Trophoblast cell (in vitro differentiated cells and primary cell): ENCODE measurements around the gene GLYATL1. TPM values are rescaled to one million over a fixed set of nuclear protein-coding genes. Genes with fewer than 3 reads are reported as not detected.

Experiments
- DNase-seq, 2 donors: peaks; one replicate each; pipeline ENCODE4 v3.0.0-alpha.2; 2016
- H2AFZ ChIP-seq: 2 replicates; pipeline ENCODE4 v1.6.1; 2013; ENCODE audit warnings: low read length, moderate library complexity, mild to moderate bottlenecking; ENCODE audit not compliant: insufficient read depth, poor library complexity
- H2AK5ac ChIP-seq: 2 replicates; pipeline ENCODE4 v1.6.1; 2013; ENCODE audit warnings: mild to moderate bottlenecking, low read length
- H2BK120ac ChIP-seq: 2 replicates; pipeline ENCODE4 v1.6.1; 2013; ENCODE audit warnings: low read length, mild to moderate bottlenecking, moderate library complexity; ENCODE audit not compliant: insufficient read depth, poor library complexity
- H2BK12ac ChIP-seq: 2 replicates; pipeline ENCODE4 v1.6.1; 2013; ENCODE audit warnings: mild to moderate bottlenecking, low read length, moderate library complexity
- H2BK5ac ChIP-seq: 2 replicates; pipeline ENCODE4 v1.6.1; 2013; ENCODE audit warnings: low read length, low read depth, moderate library complexity, mild to moderate bottlenecking; ENCODE audit not compliant: poor library complexity
- H3K14ac ChIP-seq: 2 replicates; pipeline ENCODE4 v1.6.1; 2013; ENCODE audit warnings: mild to moderate bottlenecking, low read length
- H3K18ac ChIP-seq: 2 replicates; pipeline ENCODE4 v1.6.1; 2013; ENCODE audit warnings: mild to moderate bottlenecking, low read length
- H3K23ac ChIP-seq: 2 replicates; pipeline ENCODE4 v1.6.1; 2013; ENCODE audit warnings: low read length
- H3K27ac ChIP-seq: 2 replicates; pipeline ENCODE4 v1.5.1; 2013; ENCODE audit warnings: low read depth, mild to moderate bottlenecking, inconsistent platforms, low read length, moderate library complexity
- H3K27me3 ChIP-seq: 2 replicates; pipeline ENCODE4 v1.6.1; 2013; ENCODE audit warnings: inconsistent platforms, mild to moderate bottlenecking, low read length, moderate library complexity; ENCODE audit not compliant: insufficient read depth
- H3K36me3 ChIP-seq, 2 experiments: 1 replicate in 1 of 2; 2 replicates in 1 of 2; pipeline ENCODE4 v1.6.1; 2013; ENCODE audit warnings: low read length in 2 of 2, mild to moderate bottlenecking in 2 of 2, moderate library complexity in 1 of 2; ENCODE audit not compliant: insufficient read depth in 2 of 2, control insufficient read depth in 1 of 2
- H3K4ac ChIP-seq: 2 replicates; pipeline ENCODE4 v1.6.1; 2013; ENCODE audit warnings: low read depth, mild to moderate bottlenecking, low read length, moderate library complexity
- H3K4me1 ChIP-seq, 2 experiments: 1 replicate in 1 of 2; 2 replicates in 1 of 2; pipeline ENCODE4 v1.6.1; 2013; ENCODE audit warnings: low read length in 2 of 2, mild to moderate bottlenecking in 2 of 2, moderate library complexity in 1 of 2; ENCODE audit not compliant: insufficient read depth in 2 of 2, control insufficient read depth in 1 of 2
- H3K4me2 ChIP-seq: 2 replicates; pipeline ENCODE4 v1.6.1; 2013; ENCODE audit warnings: inconsistent platforms, mild to moderate bottlenecking, low read length, moderate library complexity
- H3K4me3 ChIP-seq: 2 replicates; pipeline ENCODE4 v1.5.1; 2013; ENCODE audit warnings: mild to moderate bottlenecking, low read depth, low read length, inconsistent platforms
- H3K79me1 ChIP-seq: one replicate; pipeline ENCODE4 v1.6.1; 2013; ENCODE audit warnings: low read length
- H3K79me2 ChIP-seq: 2 replicates; pipeline ENCODE4 v1.6.1; 2013; ENCODE audit warnings: low read length, mild to moderate bottlenecking; ENCODE audit not compliant: control insufficient read depth, insufficient read depth, poor library complexity
- H3K9ac ChIP-seq: 2 replicates; pipeline ENCODE4 v1.6.1; 2013; ENCODE audit warnings: mild to moderate bottlenecking, low read length
- H3K9me3 ChIP-seq: 2 replicates; pipeline ENCODE4 v1.6.1; 2013; ENCODE audit warnings: low read depth, mild to moderate bottlenecking, control low read depth, inconsistent platforms, low read length; ENCODE audit not compliant: insufficient read depth
- H4K12ac ChIP-seq: 2 replicates; pipeline ENCODE4 v1.6.1; 2013; ENCODE audit warnings: low read depth, mild to moderate bottlenecking, low read length, moderate library complexity
- H4K8ac ChIP-seq: 2 replicates; pipeline ENCODE4 v1.6.1; 2013; ENCODE audit warnings: low read depth, mild to moderate bottlenecking, low read length, moderate library complexity
- H4K91ac ChIP-seq: one replicate; pipeline ENCODE4 v1.6.1; 2013; ENCODE audit warnings: low read depth, mild to moderate bottlenecking, low read length, moderate library complexity
- WGBS: extraction: QIAGEN DNeasy Blood & Tissue Kit; methylation state at CpG from one replicate; pipeline ENCODE4 v1.1.7; 2013; ENCODE audit warnings: missing lambda C conversion rate; ENCODE audit not compliant: insufficient read length, insufficient coverage; ENCODE audit errors: extremely low coverage; 5-methylcytosine and 5-hydroxymethylcytosine counted together
- polyA plus RNA-seq: library from polyadenylated mRNA; stranded (reverse); fragments of 200-250 nt; gene quantifications from 2 replicates; pipeline ENCODE4 v1.2.3, GENCODE V29; 2013

Gene GLYATL1, protein sequence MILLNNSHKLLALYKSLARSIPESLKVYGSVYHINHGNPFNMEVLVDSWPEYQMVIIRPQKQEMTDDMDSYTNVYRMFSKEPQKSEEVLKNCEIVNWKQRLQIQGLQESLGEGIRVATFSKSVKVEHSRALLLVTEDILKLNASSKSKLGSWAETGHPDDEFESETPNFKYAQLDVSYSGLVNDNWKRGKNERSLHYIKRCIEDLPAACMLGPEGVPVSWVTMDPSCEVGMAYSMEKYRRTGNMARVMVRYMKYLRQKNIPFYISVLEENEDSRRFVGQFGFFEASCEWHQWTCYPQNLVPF
- polyA plus RNA-seq, result 0.18 and 0.21 TPM in 2 replicates

DNA sequence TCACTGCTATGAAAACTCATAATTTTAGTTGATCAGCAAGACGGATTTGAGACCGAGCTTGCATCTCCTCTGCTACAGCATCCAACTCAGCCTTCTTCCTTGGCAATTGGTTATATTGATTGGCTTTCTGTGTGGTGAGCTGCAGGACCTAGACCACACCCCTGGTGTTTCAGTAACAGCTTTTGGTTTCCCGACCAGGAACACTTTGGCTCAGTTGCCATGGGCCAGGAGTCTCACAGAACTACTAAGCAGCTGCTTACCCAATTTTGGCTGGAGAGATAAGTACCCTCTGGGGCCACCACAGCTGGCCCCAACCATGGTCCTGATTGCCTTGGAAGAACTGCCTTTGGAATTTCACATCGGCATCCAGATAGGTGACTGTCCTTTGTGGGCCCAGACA lies at the start of gene GLYATL1:
TSS of gene GLYATL1 (plus strand) at position 212 of the 400 bp plus-strand sequence. CDS start 7,600 bp downstream, outside the sequence.
- Histone ChIP-seq H2AK5ac (no peak within 1 kb of the TSS), H2BK120ac (no peak within 1 kb of the TSS), H4K91ac (no peak within 1 kb of the TSS), H3K23ac (no peak within 1 kb of the TSS), H3K9me3 (no peaks in the 10 kb centered on the region), H3K9ac (no peak within 1 kb of the TSS), H2BK5ac (no peak within 1 kb of the TSS), H2BK12ac (no peak within 1 kb of the TSS), H3K4me1 (no peaks in the 10 kb centered on the region), H3K27me3 (no peaks in the 10 kb centered on the region), H3K27ac (no peak within 1 kb of the TSS), H3K4me2 (no peak within 1 kb of the TSS), H4K8ac (no peak within 1 kb of the TSS), H3K18ac (no peak within 1 kb of the TSS), H3K79me1 (no peaks in the 10 kb centered on the region), H3K79me2 (no peaks in the 10 kb centered on the region), H3K4ac (no peak within 1 kb of the TSS), H3K4me3 (no peak within 1 kb of the TSS), H3K14ac (no peak within 1 kb of the TSS), H3K36me3 (no peaks in the 10 kb centered on the region), H2AFZ (no peak within 1 kb of the TSS), H4K12ac (no peak within 1 kb of the TSS)
- WGBS, result no CpG with 5 or more reads among the region's 4 CpGs
- DNase-seq, result no peak

GRCh38 chr11:58893899-58894298 lies 45.4 kb upstream of the GLYATL1 start:
- Histone ChIP-seq H3K4ac (no peak overlapping the region), H3K79me1 (no peaks in the 10 kb centered on the region), H3K23ac (no peak overlapping the region), H3K36me3 (no peaks in the 10 kb centered on the region), H3K4me1 (no peaks in the 10 kb centered on the region), H3K9me3 (no peaks in the 10 kb centered on the region), H2BK12ac (no peak overlapping the region), H3K9ac (no peak overlapping the region), H4K91ac (no peak overlapping the region), H3K27ac (no peak overlapping the region), H3K79me2 (no peaks in the 10 kb centered on the region), H4K12ac (no peak overlapping the region), H2BK120ac (no peak overlapping the region), H3K4me2 (no peak overlapping the region), H2AFZ (no peak overlapping the region), H2AK5ac (no peak overlapping the region), H3K27me3 (no peaks in the 10 kb centered on the region), H4K8ac (no peak overlapping the region), H3K14ac (no peak overlapping the region), H2BK5ac (no peak overlapping the region), H3K18ac (no peak overlapping the region), H3K4me3 (no peak overlapping the region)
- no CpG with 5 or more reads among the region's 2 CpGs for WGBS
- DNase-seq, result no peak

- Histone ChIP-seq H2BK12ac (no peak overlapping the region), H4K91ac (no peak overlapping the region), H2BK120ac (no peak overlapping the region), H3K9ac (no peak overlapping the region), H3K36me3 (no peaks in the 10 kb centered on the region), H3K4me1 (peaks cover 0 to 2% of the 10 kb centered on the region in 2 experiments), H4K12ac (no peak overlapping the region), H3K14ac (no peak overlapping the region), H4K8ac (no peak overlapping the region), H3K4me3 (no peak overlapping the region), H3K4ac (no peak overlapping the region), H2AFZ (no peak overlapping the region), H3K79me2 (no peaks in the 10 kb centered on the region), H2AK5ac (no peak overlapping the region), H2BK5ac (no peak overlapping the region), H3K79me1 (no peaks in the 10 kb centered on the region), H3K18ac (no peak overlapping the region), H3K4me2 (no peak overlapping the region), H3K27me3 (no peaks in the 10 kb centered on the region), H3K27ac (no peak overlapping the region), H3K9me3 (no peaks in the 10 kb centered on the region), H3K23ac (no peak overlapping the region)
- WGBS, result no CpG with 5 or more reads among the region's 1 CpG
- DNase-seq, result no peak
Measured at GRCh38 chr11:58898106-58898505, 41.2 kb upstream of the GLYATL1 start.

DNA sequence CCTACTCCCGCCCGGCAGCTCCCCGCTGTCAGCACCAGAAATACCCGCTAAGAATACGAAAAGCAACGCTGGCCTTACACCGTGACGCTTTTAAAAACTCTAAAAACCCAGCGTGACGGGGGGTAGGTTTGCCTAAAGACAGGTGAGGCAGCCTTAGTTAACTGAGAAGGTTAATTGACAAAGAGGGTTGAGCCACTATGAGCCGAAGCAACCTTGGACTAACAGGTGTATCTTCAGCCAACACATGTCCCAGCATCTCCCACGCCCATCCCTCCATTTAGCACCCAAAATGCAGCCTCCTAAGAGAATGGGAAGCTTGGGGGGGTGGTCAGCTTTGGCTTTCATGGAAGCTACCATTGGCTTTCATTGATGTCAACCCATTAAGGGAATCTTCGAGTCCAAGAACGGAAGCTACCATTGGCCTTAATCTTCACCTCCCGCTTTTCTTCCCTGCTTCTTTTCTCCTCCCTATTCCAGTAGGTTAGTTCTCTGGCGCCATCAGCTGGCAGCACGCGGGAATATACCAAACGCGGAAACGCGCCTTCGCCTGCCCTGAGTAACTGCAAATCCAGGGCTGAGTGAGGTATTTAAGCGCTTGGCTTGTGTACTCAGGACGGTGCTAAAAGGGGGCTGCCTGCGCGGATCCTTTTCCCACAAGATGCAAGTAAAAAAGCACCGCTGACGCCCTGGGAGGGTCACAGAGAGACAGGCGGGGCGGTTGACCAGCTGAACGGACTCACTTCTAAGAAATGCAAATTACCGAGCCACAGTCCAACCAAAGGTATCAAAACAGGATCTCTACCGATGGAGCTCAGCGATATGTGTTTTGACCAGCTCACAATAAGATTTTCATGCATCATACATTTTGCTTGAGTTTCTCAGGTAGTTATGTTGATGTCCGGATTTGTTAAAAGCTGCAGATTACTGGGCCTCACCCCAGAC lies 38.5 kb upstream of the GLYATL1 start:
- no peak overlapping the region for H3K4ac ChIP-seq
- no CpG with 5 or more reads among the region's 36 CpGs for WGBS
- H2AK5ac ChIP-seq, result no peak overlapping the region
- H2BK12ac ChIP-seq, result no peak overlapping the region
- H3K27me3 ChIP-seq, result peaks cover 7% of the 10 kb centered on the region
- H3K9ac ChIP-seq, result no peak overlapping the region
- H2BK120ac ChIP-seq, result no peak overlapping the region
- peak overlapping the region; percentile 40 for H2AFZ ChIP-seq
- H3K4me2 ChIP-seq, result peak overlapping the region; percentile 39
- no peaks in the 10 kb centered on the region for H3K79me1 ChIP-seq
- H3K9me3 ChIP-seq, result no peaks in the 10 kb centered on the region
- peak overlapping the region; percentile 51 for H3K4me3 ChIP-seq
- no peak overlapping the region for H4K12ac ChIP-seq
- no peak overlapping the region for H3K23ac ChIP-seq
- peaks cover 5 to 8% of the 10 kb centered on the region in 2 experiments for H3K4me1 ChIP-seq
- no peak overlapping the region for H3K18ac ChIP-seq
- no peak overlapping the region for H4K8ac ChIP-seq
- no peak overlapping the region for H3K27ac ChIP-seq
- H3K36me3 ChIP-seq, result no peaks in the 10 kb centered on the region
- DNase-seq, result peak; percentile 71 to 80
- no peaks in the 10 kb centered on the region for H3K79me2 ChIP-seq
- no peak overlapping the region for H3K14ac ChIP-seq
- H2BK5ac ChIP-seq, result no peak overlapping the region
- H4K91ac ChIP-seq, result no peak overlapping the region
